WTC11 (cell line): Measurements from ENCODE around the gene PPP4R2. TPM values are rescaled to one million over a fixed set of nuclear protein-coding genes. Genes with fewer than 3 reads are reported as not detected.

ENCODE experiments used
- ATAC-seq: fragments of 200-7000 bp; cut with Tn5 transposase; 2 replicates; pipeline ENCODE4 v1.10.0; 2021; ENCODE audit warnings: mild to moderate bottlenecking, moderate library complexity
- CTCF ChIA-PET: fragments of 300-600 bp; sonication (Branson Sonifier 250); formaldehyde crosslinking; loops from one replicate; lab custom pipeline; 2021; ENCODE audit warnings: antibody characterized with exemption; lab: Charles Lee
- POLR2A ChIA-PET: fragments of 350-600 bp; sonication (Branson Sonifier 250); formaldehyde crosslinking; loops from one replicate; lab custom pipeline; 2021; ENCODE audit warnings: antibody characterized with exemption; lab: Charles Lee
- DNase-seq: peaks from one replicate; pipeline ENCODE4 v3.0.0; 2021; ENCODE audit warnings: low spot score
- H3K27ac Mint-ChIP-seq: 2 replicates; pipeline ENCODE4 v1.8.0; 2021; ENCODE audit warnings: mixed read lengths
- H3K27me3 Mint-ChIP-seq: 2 replicates; pipeline ENCODE4 v1.8.0; 2021; ENCODE audit warnings: low read depth, mild to moderate bottlenecking, moderate library complexity, mixed read lengths
- H3K36me3 Mint-ChIP-seq: 2 replicates; pipeline ENCODE4 v1.8.0; 2021; ENCODE audit warnings: mixed read lengths
- H3K4me1 Mint-ChIP-seq: 2 replicates; pipeline ENCODE4 v1.8.0; 2022; ENCODE audit warnings: mixed read lengths
- H3K4me3 Mint-ChIP-seq: 2 replicates; pipeline ENCODE4 v1.8.0; 2021; ENCODE audit warnings: mild to moderate bottlenecking, moderate library complexity, mixed read lengths
- H3K9me3 Mint-ChIP-seq: 2 replicates; pipeline ENCODE4 v1.8.0; 2021; ENCODE audit warnings: mixed read lengths
- CREM ChIP-seq: sonication (generic); formaldehyde crosslinking; IDR thresholded peaks from 2 replicates; pipeline ENCODE4 v1.8.1; 2022; ENCODE audit warnings: mild to moderate bottlenecking, missing genetic modification reagents, moderate library complexity
- E2F5 ChIP-seq: sonication (generic); formaldehyde crosslinking; IDR thresholded peaks from 2 replicates; pipeline ENCODE4 v1.8.1; 2022; ENCODE audit warnings: mild to moderate bottlenecking, moderate library complexity, missing genetic modification reagents
- ESRRA ChIP-seq: sonication (generic); formaldehyde crosslinking; IDR thresholded peaks from 2 replicates; pipeline ENCODE4 v1.8.1; 2022; ENCODE audit warnings: mild to moderate bottlenecking, missing genetic modification reagents, borderline replicate concordance
- GABPB1 ChIP-seq: sonication (generic); formaldehyde crosslinking; IDR thresholded peaks from 2 replicates; pipeline ENCODE4 v1.8.1; 2023; ENCODE audit warnings: mild to moderate bottlenecking, missing genetic modification reagents
- JAZF1 ChIP-seq: fragments of 250-450 bp; sonication (Bioruptor Pico); IDR thresholded peaks from 2 replicates; pipeline ENCODE4 v1.9.0; 2021; ENCODE audit warnings: moderate library complexity, mild to moderate bottlenecking, inconsistent platforms
- KAT7 ChIP-seq: sonication (generic); formaldehyde crosslinking; IDR thresholded peaks from 2 replicates; pipeline ENCODE4 v1.8.1; 2023; ENCODE audit warnings: missing genetic modification reagents, mild to moderate bottlenecking, borderline replicate concordance
- NR3C1 ChIP-seq: sonication (generic); formaldehyde crosslinking; conservative IDR thresholded peaks from 2 replicates; pipeline ENCODE4 v1.8.1; 2023; ENCODE audit warnings: low read depth, mild to moderate bottlenecking, missing genetic modification reagents
- OVOL2 ChIP-seq: fragments of 250-450 bp; sonication (Bioruptor Pico); IDR thresholded peaks from 2 replicates; pipeline ENCODE4 v1.9.0; 2021; ENCODE audit warnings: mild to moderate bottlenecking, borderline replicate concordance
- SP1 ChIP-seq: sonication (generic); formaldehyde crosslinking; conservative IDR thresholded peaks from 2 replicates; pipeline ENCODE4 v1.8.1; 2022; ENCODE audit warnings: missing genetic modification reagents
- TCF7 ChIP-seq: sonication (generic); formaldehyde crosslinking; IDR thresholded peaks from 2 replicates; pipeline ENCODE4 v1.8.0; 2022; ENCODE audit warnings: mild to moderate bottlenecking, low read depth, missing genetic modification reagents, moderate library complexity
- TEAD1 ChIP-seq: sonication (generic); formaldehyde crosslinking; IDR thresholded peaks from 2 replicates; pipeline ENCODE4 v1.8.0; 2022; ENCODE audit warnings: mild to moderate bottlenecking, missing genetic modification reagents
- ZNF121 ChIP-seq: sonication (generic); formaldehyde crosslinking; IDR thresholded peaks from 2 replicates; pipeline ENCODE4 v1.8.0; 2023; ENCODE audit warnings: missing genetic modification reagents
- ZNF232 ChIP-seq: sonication (generic); formaldehyde crosslinking; IDR thresholded peaks from 2 replicates; pipeline ENCODE4 v1.8.0; 2022; ENCODE audit warnings: mild to moderate bottlenecking, missing genetic modification reagents
- total RNA-seq: library from RNA; stranded (reverse); gene quantifications from 3 replicates; pipeline ENCODE4 v1.2.3, GENCODE V29; 2021
- TF ChIP-seq, protein P1 (sequence below): sonication (generic); formaldehyde crosslinking; IDR thresholded peaks from 2 replicates; pipeline ENCODE4 v1.8.1; 2023; ENCODE audit warnings: mild to moderate bottlenecking, missing genetic modification reagents, borderline replicate concordance
- TF ChIP-seq, protein P2 (sequence below): sonication (generic); formaldehyde crosslinking; conservative IDR thresholded peaks from 2 replicates; pipeline ENCODE4 v1.8.1; 2023; ENCODE audit warnings: mild to moderate bottlenecking, low read depth, missing genetic modification reagents, moderate library complexity
- TF ChIP-seq, protein P3 (sequence below): fragments of 250-450 bp; sonication (Bioruptor Pico); conservative IDR thresholded peaks from 2 replicates; pipeline ENCODE4 v1.9.0; 2021; ENCODE audit warnings: mild to moderate bottlenecking
- TF ChIP-seq, protein P4 (sequence below): sonication (generic); formaldehyde crosslinking; IDR thresholded peaks from 2 replicates; pipeline ENCODE4 v1.8.1; 2022; ENCODE audit warnings: missing genetic modification reagents, borderline replicate concordance
- TF ChIP-seq, protein P5 (sequence below): fragments of 250-450 bp; sonication (Bioruptor Pico); IDR thresholded peaks from 2 replicates; pipeline ENCODE4 v1.8.0; 2021; ENCODE audit warnings: mild to moderate bottlenecking

The PPP4R2 gene
- total RNA-seq, 1 experiment from 2014 or later = 78.1 TPM

- TF ChIP-seq, protein P1, sequence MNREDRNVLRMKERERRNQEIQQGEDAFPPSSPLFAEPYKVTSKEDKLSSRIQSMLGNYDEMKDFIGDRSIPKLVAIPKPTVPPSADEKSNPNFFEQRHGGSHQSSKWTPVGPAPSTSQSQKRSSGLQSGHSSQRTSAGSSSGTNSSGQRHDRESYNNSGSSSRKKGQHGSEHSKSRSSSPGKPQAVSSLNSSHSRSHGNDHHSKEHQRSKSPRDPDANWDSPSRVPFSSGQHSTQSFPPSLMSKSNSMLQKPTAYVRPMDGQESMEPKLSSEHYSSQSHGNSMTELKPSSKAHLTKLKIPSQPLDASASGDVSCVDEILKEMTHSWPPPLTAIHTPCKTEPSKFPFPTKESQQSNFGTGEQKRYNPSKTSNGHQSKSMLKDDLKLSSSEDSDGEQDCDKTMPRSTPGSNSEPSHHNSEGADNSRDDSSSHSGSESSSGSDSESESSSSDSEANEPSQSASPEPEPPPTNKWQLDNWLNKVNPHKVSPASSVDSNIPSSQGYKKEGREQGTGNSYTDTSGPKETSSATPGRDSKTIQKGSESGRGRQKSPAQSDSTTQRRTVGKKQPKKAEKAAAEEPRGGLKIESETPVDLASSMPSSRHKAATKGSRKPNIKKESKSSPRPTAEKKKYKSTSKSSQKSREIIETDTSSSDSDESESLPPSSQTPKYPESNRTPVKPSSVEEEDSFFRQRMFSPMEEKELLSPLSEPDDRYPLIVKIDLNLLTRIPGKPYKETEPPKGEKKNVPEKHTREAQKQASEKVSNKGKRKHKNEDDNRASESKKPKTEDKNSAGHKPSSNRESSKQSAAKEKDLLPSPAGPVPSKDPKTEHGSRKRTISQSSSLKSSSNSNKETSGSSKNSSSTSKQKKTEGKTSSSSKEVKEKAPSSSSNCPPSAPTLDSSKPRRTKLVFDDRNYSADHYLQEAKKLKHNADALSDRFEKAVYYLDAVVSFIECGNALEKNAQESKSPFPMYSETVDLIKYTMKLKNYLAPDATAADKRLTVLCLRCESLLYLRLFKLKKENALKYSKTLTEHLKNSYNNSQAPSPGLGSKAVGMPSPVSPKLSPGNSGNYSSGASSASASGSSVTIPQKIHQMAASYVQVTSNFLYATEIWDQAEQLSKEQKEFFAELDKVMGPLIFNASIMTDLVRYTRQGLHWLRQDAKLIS = no peak
- no peak for TF ChIP-seq ZNF121 (CRISPR knock-in tag)
- TF ChIP-seq JAZF1 = no peak
Observed at GRCh38 chr3:72976281-72976741, 20.3 kb upstream of the PPP4R2 start (continued).

GRCh38 chr3:72977060-72977808 lies 19.4 kb upstream of the PPP4R2 start:
- POLR2A ChIA-PET = no interaction called here
- TF ChIP-seq KAT7 (no peak), ZNF232 (CRISPR knock-in tag) (no peak), NR3C1 (CRISPR knock-in tag) (no peak), JAZF1 (no peak), ESRRA (CRISPR knock-in tag) (no peak), SP1 (CRISPR knock-in tag) (no peak)
- TF ChIP-seq, protein P2, sequence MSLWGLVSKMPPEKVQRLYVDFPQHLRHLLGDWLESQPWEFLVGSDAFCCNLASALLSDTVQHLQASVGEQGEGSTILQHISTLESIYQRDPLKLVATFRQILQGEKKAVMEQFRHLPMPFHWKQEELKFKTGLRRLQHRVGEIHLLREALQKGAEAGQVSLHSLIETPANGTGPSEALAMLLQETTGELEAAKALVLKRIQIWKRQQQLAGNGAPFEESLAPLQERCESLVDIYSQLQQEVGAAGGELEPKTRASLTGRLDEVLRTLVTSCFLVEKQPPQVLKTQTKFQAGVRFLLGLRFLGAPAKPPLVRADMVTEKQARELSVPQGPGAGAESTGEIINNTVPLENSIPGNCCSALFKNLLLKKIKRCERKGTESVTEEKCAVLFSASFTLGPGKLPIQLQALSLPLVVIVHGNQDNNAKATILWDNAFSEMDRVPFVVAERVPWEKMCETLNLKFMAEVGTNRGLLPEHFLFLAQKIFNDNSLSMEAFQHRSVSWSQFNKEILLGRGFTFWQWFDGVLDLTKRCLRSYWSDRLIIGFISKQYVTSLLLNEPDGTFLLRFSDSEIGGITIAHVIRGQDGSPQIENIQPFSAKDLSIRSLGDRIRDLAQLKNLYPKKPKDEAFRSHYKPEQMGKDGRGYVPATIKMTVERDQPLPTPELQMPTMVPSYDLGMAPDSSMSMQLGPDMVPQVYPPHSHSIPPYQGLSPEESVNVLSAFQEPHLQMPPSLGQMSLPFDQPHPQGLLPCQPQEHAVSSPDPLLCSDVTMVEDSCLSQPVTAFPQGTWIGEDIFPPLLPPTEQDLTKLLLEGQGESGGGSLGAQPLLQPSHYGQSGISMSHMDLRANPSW (CRISPR knock-in tag) = no peak
- TF ChIP-seq, protein P3, sequence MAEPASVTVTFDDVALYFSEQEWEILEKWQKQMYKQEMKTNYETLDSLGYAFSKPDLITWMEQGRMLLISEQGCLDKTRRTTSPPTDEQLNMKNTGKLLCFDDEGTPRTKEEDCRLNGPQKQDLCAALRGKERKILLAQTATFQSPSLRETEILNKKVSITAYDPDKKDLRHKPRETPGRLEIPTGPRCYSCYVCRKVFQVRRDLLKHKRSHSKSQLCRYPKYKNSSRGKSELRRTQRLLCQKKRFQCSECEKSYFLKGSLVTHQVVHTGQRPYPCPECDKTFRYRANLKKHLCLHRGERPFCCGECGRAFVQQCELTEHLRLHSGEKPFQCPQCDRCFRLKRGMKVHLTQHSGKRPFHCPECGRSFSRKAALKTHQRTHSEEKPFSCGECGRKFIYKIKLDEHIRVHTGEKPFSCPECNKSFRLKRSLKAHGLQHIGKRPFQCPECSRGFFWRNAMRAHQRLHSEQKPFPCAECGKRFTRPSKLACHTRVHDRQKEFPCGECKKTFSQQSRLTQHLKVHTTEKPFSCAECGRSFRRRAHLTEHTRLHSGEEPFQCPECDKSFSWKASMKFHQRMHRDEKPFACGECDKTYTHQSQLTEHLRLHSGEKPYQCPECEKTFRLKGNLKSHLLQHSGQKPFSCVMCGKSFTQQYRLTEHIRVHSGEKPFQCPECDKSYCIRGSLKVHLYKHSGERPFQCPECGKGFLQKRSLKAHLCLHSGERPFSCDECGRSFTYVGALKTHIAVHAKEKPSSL = no peak
- TF ChIP-seq, all 79 proteins: peak for 0
- ATAC-seq (no peak), DNase-seq (no peak)
- Mint-ChIP-seq H3K9me3 (no peaks in the 10 kb centered on the region), H3K27ac (no peak overlapping the region), H3K36me3 (no peaks in the 10 kb centered on the region), H3K4me3 (no peak overlapping the region), H3K27me3 (no peaks in the 10 kb centered on the region), H3K4me1 (peaks cover 21% of the 10 kb centered on the region)
- CTCF ChIA-PET = no interaction called here

DNA sequence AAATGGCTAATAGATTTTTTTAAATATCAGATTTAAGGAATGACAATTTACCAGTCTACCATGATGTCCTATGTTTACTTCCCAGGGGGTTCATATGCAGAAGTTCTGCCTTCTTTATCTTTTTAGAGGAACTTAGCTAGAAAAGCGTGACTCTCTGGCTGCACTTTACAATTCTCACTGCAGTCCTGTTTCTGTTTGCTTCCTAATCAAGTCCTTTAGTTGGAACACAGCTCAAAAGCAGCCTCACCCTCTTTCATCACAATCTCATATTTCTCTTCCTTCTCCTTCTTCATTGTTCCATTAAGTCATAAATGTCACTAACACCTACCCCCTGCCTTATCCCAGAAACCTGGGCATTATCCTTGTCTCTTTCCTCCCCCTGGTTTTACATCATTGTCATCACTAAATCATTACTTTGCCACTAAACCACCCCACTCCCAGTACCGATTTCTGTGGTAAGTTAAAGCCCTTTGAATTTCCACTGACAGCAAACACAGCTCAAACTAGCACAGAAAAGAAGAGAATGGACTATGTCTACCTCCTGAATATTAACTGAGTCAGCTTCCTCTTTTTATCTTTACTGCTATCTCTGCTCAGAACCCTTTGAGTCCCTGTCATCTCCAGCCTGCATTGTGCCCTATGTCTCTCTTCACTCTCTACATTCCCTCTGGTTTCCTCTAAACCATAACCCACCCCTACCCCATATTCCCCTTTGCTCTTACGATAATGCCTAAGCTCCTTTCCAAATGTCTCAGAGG lies 13.8 kb upstream of the PPP4R2 start:
- POLR2A ChIA-PET = no interaction called here
- ATAC-seq = no peak
- DNase-seq = no peak
- CTCF ChIA-PET = no interaction called here
- no peak overlapping the region for H3K27ac Mint-ChIP-seq
- peaks cover 4% of the 10 kb centered on the region for H3K27me3 Mint-ChIP-seq
- no peak overlapping the region for H3K4me3 Mint-ChIP-seq
- H3K36me3 Mint-ChIP-seq = peaks cover 10% of the 10 kb centered on the region
- peaks cover 18% of the 10 kb centered on the region for H3K9me3 Mint-ChIP-seq
- no peaks in the 10 kb centered on the region for H3K4me1 Mint-ChIP-seq
- TF ChIP-seq, protein P4, sequence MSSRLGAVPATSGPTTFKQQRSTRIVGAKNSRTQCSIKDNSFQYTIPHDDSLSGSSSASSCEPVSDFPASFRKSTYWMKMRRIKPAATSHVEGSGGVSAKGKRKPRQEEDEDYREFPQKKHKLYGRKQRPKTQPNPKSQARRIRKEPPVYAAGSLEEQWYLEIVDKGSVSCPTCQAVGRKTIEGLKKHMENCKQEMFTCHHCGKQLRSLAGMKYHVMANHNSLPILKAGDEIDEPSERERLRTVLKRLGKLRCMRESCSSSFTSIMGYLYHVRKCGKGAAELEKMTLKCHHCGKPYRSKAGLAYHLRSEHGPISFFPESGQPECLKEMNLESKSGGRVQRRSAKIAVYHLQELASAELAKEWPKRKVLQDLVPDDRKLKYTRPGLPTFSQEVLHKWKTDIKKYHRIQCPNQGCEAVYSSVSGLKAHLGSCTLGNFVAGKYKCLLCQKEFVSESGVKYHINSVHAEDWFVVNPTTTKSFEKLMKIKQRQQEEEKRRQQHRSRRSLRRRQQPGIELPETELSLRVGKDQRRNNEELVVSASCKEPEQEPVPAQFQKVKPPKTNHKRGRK (CRISPR knock-in tag) = no peak
- TF ChIP-seq E2F5 (CRISPR knock-in tag) = no peak
- TF ChIP-seq TEAD1 (CRISPR knock-in tag) = no peak
- no peak for TF ChIP-seq CREM (CRISPR knock-in tag)
- TF ChIP-seq, protein P5, sequence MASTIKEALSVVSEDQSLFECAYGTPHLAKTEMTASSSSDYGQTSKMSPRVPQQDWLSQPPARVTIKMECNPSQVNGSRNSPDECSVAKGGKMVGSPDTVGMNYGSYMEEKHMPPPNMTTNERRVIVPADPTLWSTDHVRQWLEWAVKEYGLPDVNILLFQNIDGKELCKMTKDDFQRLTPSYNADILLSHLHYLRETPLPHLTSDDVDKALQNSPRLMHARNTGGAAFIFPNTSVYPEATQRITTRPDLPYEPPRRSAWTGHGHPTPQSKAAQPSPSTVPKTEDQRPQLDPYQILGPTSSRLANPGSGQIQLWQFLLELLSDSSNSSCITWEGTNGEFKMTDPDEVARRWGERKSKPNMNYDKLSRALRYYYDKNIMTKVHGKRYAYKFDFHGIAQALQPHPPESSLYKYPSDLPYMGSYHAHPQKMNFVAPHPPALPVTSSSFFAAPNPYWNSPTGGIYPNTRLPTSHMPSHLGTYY = no peak
- no peak for TF ChIP-seq OVOL2 (CRISPR knock-in tag)
- no peak for TF ChIP-seq TCF7
- TF ChIP-seq GABPB1 (CRISPR knock-in tag) = no peak
